Activated naive CD8-positive, alpha-beta T cell treated with anti-CD3 and anti-CD28 coated beads, Interleukin-2, amount 10 ng/mL, durations not matched to agents 7 days and 5 days (primary cell): ENCODE data around the gene ZNF132. TPM values are rescaled to one million over a fixed set of nuclear protein-coding genes. Genes with fewer than 3 reads are reported as not detected.
"Not testable (repeated sequence)": the region's sequence is repeated elsewhere in the genome, so short reads cannot be mapped to it uniquely, and the experiment has no call there.

Experiments
- ATAC-seq: fragments of 150-1000 bp; cut with Tn5 transposase; one replicate; pipeline ENCODE4 v1.10.0; 2021; ENCODE audit warnings: low read depth, moderate library complexity
- POLR2A ChIA-PET: fragments of 350-600 bp; sonication (Branson Sonifier 250); formaldehyde crosslinking; loops from one replicate; lab custom pipeline; 2021; ENCODE audit warnings: antibody characterized with exemption; lab: Charles Lee
- DNase-seq: peaks from one replicate; pipeline ENCODE4 v3.0.0; 2021
- H3K27ac Mint-ChIP-seq: one replicate; pipeline ENCODE4 v1.8.0; 2022; ENCODE audit warnings: mild to moderate bottlenecking, mixed read lengths
- H3K27me3 Mint-ChIP-seq: one replicate; pipeline ENCODE4 v1.8.0; 2022; ENCODE audit warnings: mild to moderate bottlenecking, moderate library complexity, mixed read lengths
- H3K36me3 Mint-ChIP-seq: one replicate; pipeline ENCODE4 v1.8.0; 2021; ENCODE audit warnings: mild to moderate bottlenecking, mixed read lengths
- H3K4me1 Mint-ChIP-seq: one replicate; pipeline ENCODE4 v1.8.0; 2021; ENCODE audit warnings: mixed read lengths
- H3K4me3 Mint-ChIP-seq: one replicate; pipeline ENCODE4 v1.8.0; 2022; ENCODE audit warnings: mild to moderate bottlenecking, moderate library complexity, mixed read lengths
- H3K9me3 Mint-ChIP-seq: one replicate; pipeline ENCODE4 v1.8.0; 2021; ENCODE audit warnings: mixed read lengths
- total RNA-seq, 2 experiments: library from RNA; stranded (reverse); gene quantifications; one replicate each; pipeline ENCODE4 v1.2.3, GENCODE V29; 2021

Gene ZNF132
- total RNA-seq, 2 experiments from 2014 or later = 7.3 to 7.4 TPM

DNA sequence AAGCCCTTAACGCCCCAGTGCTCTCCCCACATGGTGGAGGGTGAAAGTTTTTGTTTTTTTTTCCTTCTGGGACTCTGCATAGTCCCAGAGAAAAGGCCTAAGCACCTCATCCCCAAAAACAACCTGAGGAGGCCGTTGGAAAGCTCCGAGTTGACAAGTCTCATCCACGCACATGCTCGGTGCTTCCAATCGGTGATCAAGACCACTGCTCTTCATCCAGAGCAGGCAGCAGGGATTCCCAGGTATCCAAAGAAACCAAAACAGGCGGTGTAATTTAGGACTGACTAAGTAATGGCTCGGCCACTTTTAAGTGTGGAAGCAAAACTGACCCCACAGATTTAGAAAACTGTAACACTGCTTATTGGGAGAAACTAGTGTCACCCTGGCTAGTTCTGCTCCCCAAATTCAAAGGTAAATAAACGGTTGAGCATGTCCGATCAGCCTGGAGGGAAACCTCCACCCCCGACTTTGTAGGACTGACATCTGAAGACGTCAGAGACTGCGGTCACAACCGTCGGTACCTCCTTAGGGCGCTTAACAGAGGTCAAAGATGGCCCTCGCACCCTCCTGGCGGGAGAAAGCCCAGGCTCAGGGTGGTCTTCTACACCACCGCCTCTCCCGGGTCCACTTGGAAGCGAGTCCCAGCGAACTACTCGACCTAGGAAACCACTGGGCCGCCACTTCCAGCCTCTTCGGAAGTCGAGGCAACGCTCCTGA is 35.2 kb upstream of the ZNF132 start:
- DNase-seq = no peak
- Mint-ChIP-seq H3K4me1 (peaks cover 18% of the 10 kb centered on the region), H3K9me3 (no peaks in the 10 kb centered on the region), H3K27ac (peak overlapping the region; percentile 100), H3K27me3 (no peaks in the 10 kb centered on the region), H3K36me3 (no peaks in the 10 kb centered on the region), H3K4me3 (peak overlapping the region; percentile 97)
- POLR2A ChIA-PET = interaction anchor here (1.0 to 2.4 kb wide), 9 partner anchors 8 to 128 kb away, joined by 3 to 11 read pairs (median 4); partner anchors contain the start of genes ZBTB45, ZNF324 and ZNF497
- peak; percentile 2 for ATAC-seq

DNA sequence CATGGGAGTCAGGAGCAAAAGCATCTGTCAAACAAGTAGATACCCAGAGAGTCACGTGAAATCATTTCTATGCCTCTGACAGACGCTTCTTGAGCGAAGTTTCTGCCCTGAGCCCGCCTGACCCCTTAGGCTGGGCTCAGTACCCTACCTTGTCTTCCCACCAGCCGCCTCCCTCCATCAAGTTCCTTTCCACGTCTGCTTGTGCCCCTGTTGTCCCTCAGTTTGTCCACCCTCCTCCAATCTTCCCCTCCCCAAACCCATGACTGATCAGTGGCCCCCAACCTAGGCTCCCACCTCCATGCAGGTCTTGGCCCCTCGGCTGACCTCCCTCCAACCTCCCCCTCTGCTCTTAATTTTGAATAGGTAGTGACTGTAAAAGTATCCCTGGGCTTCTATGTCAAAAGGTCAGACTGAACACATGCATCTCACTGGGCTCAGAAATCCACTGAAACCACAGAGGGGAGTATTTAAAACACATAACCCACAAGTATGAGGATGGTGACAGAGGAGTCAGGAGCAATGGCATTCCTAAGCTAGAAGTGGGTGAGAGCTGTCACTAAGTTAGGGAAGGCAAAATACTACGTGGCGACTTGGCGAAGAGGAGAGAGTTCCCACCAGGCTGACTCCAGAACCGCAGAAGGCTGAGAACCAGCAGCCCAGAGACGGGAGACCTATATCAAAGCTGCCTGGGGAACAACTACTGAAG is 34.5 kb upstream of the ZNF132 start:
- POLR2A ChIA-PET = interaction anchor here (1.4 to 2.3 kb wide), 2 partner anchors 39 to 45 kb away, joined by 3 to 10 read pairs; partner anchors contain the start of gene ZBTB45
- H3K27ac Mint-ChIP-seq = peak overlapping the region; percentile 14
- H3K36me3 Mint-ChIP-seq = no peaks in the 10 kb centered on the region
- ATAC-seq (no peak), DNase-seq (no peak)
- peak overlapping the region; percentile 25 for H3K4me3 Mint-ChIP-seq
- peaks cover 18% of the 10 kb centered on the region for H3K4me1 Mint-ChIP-seq
- H3K27me3 Mint-ChIP-seq = no peaks in the 10 kb centered on the region
- H3K9me3 Mint-ChIP-seq = no peaks in the 10 kb centered on the region

DNA sequence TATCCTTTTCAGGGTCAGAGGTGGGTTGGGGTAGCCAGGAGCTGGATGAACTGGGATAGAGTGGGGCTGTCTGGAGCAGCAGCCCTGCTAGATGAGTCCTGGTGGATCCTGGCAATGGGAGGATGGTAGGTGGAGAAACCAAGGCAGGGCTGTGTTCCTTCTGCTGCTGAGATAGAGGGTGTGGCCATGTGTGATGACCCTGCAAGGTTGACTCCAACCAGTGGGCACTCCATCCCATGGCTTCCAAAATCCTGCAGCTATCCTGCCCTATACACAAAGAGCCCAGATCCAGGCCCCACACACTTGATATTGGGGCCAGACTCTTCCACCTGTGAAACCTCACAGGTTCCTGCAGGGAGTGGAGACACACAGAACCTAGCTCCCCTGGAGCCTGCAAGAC is 33.8 kb upstream of the ZNF132 start:
- Mint-ChIP-seq H3K27ac (no peak overlapping the region), H3K4me3 (peak overlapping the region; percentile 6)
- no peak for ATAC-seq

DNA sequence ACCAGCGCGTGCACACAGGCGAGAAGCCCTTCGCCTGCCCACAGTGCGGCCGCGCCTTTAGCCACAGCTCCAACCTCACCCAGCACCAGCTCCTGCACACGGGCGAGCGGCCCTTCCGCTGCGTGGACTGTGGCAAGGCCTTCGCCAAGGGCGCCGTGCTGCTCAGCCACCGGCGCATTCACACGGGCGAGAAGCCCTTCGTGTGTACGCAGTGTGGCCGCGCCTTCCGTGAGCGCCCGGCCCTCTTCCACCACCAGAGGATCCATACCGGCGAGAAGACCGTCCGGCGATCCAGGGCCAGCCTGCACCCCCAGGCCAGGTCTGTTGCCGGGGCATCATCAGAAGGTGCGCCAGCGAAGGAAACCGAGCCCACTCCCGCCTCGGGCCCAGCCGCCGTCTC is 31.8 kb upstream of the ZNF132 start:
- H3K4me1 Mint-ChIP-seq = peaks cover 25% of the 10 kb centered on the region
- H3K4me3 Mint-ChIP-seq = no peak overlapping the region
- POLR2A ChIA-PET = interaction anchor here (0.6 kb wide), 1 partner anchor 702 kb away, joined by 5 read pairs; no protein-coding TSS in a partner anchor
- H3K36me3 Mint-ChIP-seq = no peaks in the 10 kb centered on the region
- H3K27me3 Mint-ChIP-seq = no peaks in the 10 kb centered on the region
- no peaks in the 10 kb centered on the region for H3K9me3 Mint-ChIP-seq
- ATAC-seq (no peak), DNase-seq (no peak)
- no peak overlapping the region for H3K27ac Mint-ChIP-seq

More for the DNA sequence above, 33.8 kb upstream of the ZNF132 start:
- Mint-ChIP-seq H3K9me3 (no peaks in the 10 kb centered on the region), H3K27me3 (no peaks in the 10 kb centered on the region), H3K36me3 (no peaks in the 10 kb centered on the region), H3K4me1 (peaks cover 20% of the 10 kb centered on the region)
- DNase-seq = no peak
- POLR2A ChIA-PET = interaction anchor here (1.4 kb wide), 1 partner anchor 40 kb away, joined by 3 read pairs; no protein-coding TSS in a partner anchor

DNA sequence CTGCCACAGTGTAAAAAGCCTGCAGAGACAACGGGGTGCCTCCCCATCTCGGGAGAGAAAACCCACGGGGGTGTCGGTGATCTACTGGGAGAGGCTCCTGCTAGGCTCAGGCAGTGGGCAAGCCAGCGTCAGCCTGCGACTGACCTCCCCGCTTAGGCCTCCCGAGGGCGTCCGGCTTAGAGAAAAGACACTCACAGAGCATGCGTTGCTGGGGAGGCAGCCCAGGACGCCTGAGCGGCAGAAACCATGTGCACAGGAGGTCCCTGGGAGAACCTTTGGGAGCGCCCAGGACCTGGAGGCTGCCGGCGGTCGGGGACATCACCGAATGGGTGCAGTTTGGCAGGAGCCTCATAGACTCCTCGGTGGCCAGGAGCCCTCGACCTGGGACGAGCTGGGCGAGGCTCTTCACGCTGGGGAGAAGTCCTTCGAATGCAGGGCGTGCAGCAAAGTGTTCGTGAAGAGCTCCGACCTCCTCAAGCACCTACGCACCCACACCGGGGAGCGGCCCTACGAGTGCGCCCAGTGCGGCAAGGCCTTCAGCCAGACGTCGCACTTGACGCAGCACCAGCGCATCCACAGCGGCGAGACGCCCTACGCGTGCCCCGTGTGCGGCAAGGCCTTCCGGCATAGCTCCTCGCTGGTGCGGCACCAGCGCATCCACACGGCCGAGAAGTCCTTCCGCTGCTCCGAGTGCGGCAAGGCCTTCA is 31.0 kb upstream of the ZNF132 start:
- H3K36me3 Mint-ChIP-seq, H3K4me3 Mint-ChIP-seq, H3K27ac Mint-ChIP-seq, POLR2A ChIA-PET, H3K27me3 Mint-ChIP-seq, ATAC-seq, H3K9me3 Mint-ChIP-seq, DNase-seq: not testable (repeated sequence)
- H3K4me1 Mint-ChIP-seq = peaks cover 26% of the 10 kb centered on the region

- H3K4me3 Mint-ChIP-seq = no peak overlapping the region
- H3K27ac Mint-ChIP-seq = no peak overlapping the region
- no peaks in the 10 kb centered on the region for H3K27me3 Mint-ChIP-seq
- H3K4me1 Mint-ChIP-seq = peaks cover 19% of the 10 kb centered on the region
- DNase-seq = no peak
- no peaks in the 10 kb centered on the region for H3K36me3 Mint-ChIP-seq
- no peaks in the 10 kb centered on the region for H3K9me3 Mint-ChIP-seq
- POLR2A ChIA-PET = no interaction called here
- ATAC-seq = no peak
Observed at GRCh38 chr19:58469241-58470013, 29.5 kb upstream of the ZNF132 start.

DNA sequence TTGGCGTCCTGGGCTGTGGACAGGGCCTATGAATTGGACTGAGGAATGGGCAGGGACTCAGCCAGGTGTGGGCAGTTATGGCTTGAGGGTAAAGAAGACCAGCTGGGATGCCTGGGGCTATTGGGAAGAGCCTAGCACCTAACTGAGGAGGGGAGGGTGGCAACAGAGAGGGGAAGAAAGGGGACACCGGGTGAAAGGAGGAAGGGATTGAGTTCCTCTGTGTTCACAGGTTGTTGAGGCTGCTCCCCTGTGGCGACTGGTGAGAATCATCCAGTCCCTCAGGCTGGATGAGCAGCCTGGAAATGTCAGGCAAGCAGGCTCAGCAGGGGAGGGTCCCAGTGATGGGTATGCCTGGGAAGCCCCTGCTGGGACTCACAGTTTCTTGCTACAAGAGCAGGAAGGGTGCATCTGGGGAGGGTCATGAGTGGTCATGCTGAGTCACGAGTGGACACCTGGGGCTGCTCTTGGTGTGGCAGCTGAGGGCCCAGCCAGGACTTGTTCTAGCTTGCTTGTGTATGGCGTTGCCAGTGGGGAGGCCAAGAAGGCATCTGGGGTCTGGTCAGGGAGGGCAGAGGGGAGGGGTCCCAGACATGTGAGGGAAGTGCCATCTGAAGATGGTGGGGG is 28.4 kb upstream of the ZNF132 start:
- Mint-ChIP-seq H3K4me3 (peak overlapping the region; percentile 86), H3K27me3 (no peaks in the 10 kb centered on the region), H3K27ac (no peak overlapping the region), H3K9me3 (no peaks in the 10 kb centered on the region), H3K4me1 (peaks cover 16% of the 10 kb centered on the region), H3K36me3 (no peaks in the 10 kb centered on the region)
- no peak for DNase-seq
- POLR2A ChIA-PET = interaction anchor here (0.6 to 0.9 kb wide), 2 partner anchors 9 to 119 kb away, joined by 3 to 5 read pairs; no protein-coding TSS in a partner anchor
- no peak for ATAC-seq

DNA sequence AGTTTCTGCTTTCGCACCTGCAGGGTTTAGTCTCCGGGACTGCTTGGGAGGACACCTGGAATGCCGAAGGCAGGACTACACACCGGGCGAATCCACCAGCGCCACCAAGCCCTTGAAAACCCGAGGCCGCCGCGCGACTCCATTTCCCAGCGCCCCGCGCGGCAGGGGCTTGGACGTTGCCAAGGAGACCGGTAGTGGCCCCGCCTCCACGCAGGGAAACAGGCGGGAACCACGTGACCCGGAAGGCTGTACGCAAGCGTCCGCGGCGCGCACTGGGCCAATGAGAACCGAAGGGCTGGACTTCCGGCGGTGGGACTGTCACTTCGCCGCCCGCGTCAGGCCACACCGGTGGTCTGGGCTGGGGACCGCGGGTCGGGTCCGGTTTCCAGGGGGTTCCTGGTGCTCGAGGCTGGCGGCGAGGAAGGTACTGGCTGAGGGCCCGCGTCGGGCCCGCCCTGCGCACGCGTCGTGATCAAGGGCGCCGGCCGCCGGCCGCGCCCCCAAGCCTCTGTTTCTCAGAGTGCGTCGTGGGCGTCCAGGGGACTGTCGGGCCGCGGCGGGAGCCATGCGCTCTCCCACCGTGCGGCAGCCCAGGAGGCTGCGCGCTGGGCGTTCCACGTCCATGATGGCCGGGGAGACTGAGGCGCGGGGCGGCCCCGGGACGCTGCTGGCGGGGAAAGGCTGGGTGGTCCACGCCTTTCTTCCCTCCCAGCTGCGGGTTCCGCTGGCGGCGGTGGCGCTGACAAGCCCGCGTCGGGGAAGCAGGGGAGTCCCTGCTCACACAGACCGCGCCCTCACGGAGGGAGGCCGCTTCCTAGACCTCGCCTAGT is 27.0 kb upstream of the ZNF132 start, which contains the start of gene ZNF324:
Gene ZNF324, plus strand, starts transcription at position 321 of the 830 bp plus-strand sequence. CDS start 2,106 bp downstream, outside the sequence.
- peak; percentile 91 for ATAC-seq
- DNase-seq = peak; percentile 97
- no peaks in the 10 kb centered on the region for H3K27me3 Mint-ChIP-seq
- peak within 1 kb of the TSS; percentile 77 for H3K27ac Mint-ChIP-seq
- peak within 1 kb of the TSS; percentile 86 for H3K4me3 Mint-ChIP-seq
- H3K36me3 Mint-ChIP-seq = no peaks in the 10 kb centered on the region
- H3K9me3 Mint-ChIP-seq = no peaks in the 10 kb centered on the region
- POLR2A ChIA-PET = interaction anchor here (0.9 to 2.0 kb wide), 3 partner anchors 9 to 24 kb away, joined by 3 to 11 read pairs (median 5); partner anchors contain the start of gene ZNF446
- H3K4me1 Mint-ChIP-seq = peaks cover 16% of the 10 kb centered on the region

DNA sequence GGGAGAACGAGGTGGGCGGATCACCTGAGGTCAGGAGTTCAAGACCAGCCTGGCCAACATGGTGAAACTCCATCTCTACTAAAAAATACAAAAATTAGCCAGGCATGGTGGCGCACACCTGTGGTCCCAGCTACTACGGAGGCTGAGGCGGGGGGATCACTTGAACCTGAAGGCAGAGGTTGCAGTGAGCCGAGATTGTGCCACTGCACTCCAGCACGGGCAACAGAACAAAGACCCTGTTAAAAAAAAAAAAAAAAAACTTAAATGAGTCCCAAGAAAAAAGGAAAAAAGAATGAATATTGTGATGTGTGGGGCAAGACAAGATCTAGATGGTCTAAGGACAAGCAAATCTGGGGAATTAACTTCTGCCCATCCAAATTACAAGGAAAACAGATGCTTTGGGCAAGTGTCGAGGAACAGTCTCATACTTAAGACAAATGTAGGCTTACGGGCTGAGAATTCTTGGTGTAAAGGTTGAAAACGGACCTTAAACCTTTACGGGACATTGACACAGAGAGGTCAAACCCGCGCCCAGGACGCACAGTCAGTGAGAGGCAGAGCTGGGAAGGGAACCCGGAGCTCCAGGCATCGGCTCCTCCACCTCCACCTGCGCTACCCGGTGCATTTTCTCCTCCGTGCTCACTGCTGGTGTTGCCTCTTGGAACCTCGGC is 26.3 kb upstream of the ZNF132 start:
- no peaks in the 10 kb centered on the region for H3K9me3 Mint-ChIP-seq
- H3K4me1 Mint-ChIP-seq = peaks cover 16% of the 10 kb centered on the region
- H3K36me3 Mint-ChIP-seq = no peaks in the 10 kb centered on the region
- ATAC-seq = peak; percentile 16
- no peak for DNase-seq
- POLR2A ChIA-PET = interaction anchor here (0.6 to 2.0 kb wide), 3 partner anchors 9 to 236 kb away, joined by 3 to 11 read pairs (median 3); partner anchors contain the start of gene ZNF446
- H3K4me3 Mint-ChIP-seq = peak overlapping the region; percentile 86
- no peak overlapping the region for H3K27ac Mint-ChIP-seq
- no peaks in the 10 kb centered on the region for H3K27me3 Mint-ChIP-seq

GRCh38 chr19:58460039-58460438 is 20.1 kb upstream of the ZNF132 start:
- DNase-seq (no peak), ATAC-seq (no peak)
- H3K4me3 Mint-ChIP-seq = no peak overlapping the region
- H3K27me3 Mint-ChIP-seq = no peaks in the 10 kb centered on the region
- POLR2A ChIA-PET = interaction anchor here (0.6 to 0.8 kb wide), 2 partner anchors 20 to 30 kb away, joined by 3 to 7 read pairs; partner anchors contain the start of gene ZNF132
- H3K4me1 Mint-ChIP-seq = no peaks in the 10 kb centered on the region
- no peak overlapping the region for H3K27ac Mint-ChIP-seq
- H3K36me3 Mint-ChIP-seq = peaks cover 11% of the 10 kb centered on the region
- H3K9me3 Mint-ChIP-seq = no peaks in the 10 kb centered on the region

DNA sequence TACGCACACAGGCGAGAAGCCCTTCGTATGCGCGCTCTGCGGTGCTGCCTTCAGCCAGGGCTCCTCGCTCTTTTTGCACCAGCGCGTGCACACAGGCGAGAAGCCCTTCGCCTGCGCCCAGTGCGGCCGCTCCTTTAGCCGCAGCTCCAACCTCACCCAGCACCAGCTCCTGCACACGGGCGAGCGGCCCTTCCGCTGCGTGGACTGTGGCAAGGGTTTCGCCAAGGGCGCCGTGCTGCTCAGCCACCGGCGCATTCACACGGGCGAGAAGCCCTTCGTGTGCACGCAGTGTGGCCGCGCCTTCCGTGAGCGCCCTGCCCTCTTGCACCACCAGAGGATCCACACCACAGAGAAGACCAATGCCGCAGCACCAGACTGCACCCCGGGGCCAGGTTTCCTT is 16.2 kb upstream of the ZNF132 start:
- POLR2A ChIA-PET = no interaction called here
- Mint-ChIP-seq H3K27me3 (no peaks in the 10 kb centered on the region), H3K36me3 (peaks cover 13% of the 10 kb centered on the region), H3K9me3 (no peaks in the 10 kb centered on the region), H3K4me3 (no peak overlapping the region), H3K4me1 (peaks cover 9% of the 10 kb centered on the region), H3K27ac (no peak overlapping the region)
- DNase-seq (no peak), ATAC-seq (no peak)
